GM12878 (cell line): ENCODE results near the gene DYNC1H1. TPM values are rescaled to one million over a fixed set of nuclear protein-coding genes. Genes with fewer than 3 reads are reported as not detected.

ENCODE experiments used
- BHLHE40 ChIP-seq, 2 experiments: fragments of 450-650 bp in 1 of 2; IDR thresholded peaks; 2 replicates each; pipeline ENCODE4 v1.6.1; 2011 to 2017; ENCODE audit warnings: low read depth in 2 of 2, borderline replicate concordance in 1 of 2, improper control_type of control experiment in 1 of 2, low read length in 1 of 2, mild to moderate bottlenecking in 1 of 2
- CHD1 ChIP-seq: IDR thresholded peaks from 2 replicates; pipeline ENCODE4 v1.6.1; 2012; ENCODE audit warnings: low read depth, low read length, improper control_type of control experiment
- ETV6 ChIP-seq, 2 experiments: fragments of 450-650 bp in 1 of 2; IDR thresholded peaks in 1 of 2; conservative IDR thresholded peaks in 1 of 2; 2 replicates each; pipeline ENCODE4 v1.6.1; 2014; ENCODE audit warnings: antibody characterized with exemption in 1 of 2, borderline replicate concordance in 1 of 2, low read depth in 1 of 2, mild to moderate bottlenecking in 1 of 2, moderate library complexity in 1 of 2
- HCFC1 ChIP-seq: fragments of 150-350 bp; IDR thresholded peaks from 2 replicates; pipeline ENCODE4 v1.6.1; 2014; ENCODE audit warnings: low read length
- HDAC2 ChIP-seq: fragments of 200-600 bp; sonication (generic); IDR thresholded peaks from 2 replicates; pipeline ENCODE4 v1.6.1; 2017
- KLF5 ChIP-seq: fragments of 450-650 bp; IDR thresholded peaks from 2 replicates; pipeline ENCODE4 v1.6.1; 2014; ENCODE audit warnings: mild to moderate bottlenecking; ENCODE audit not compliant: partially characterized antibody
- MYB ChIP-seq: fragments of 150-350 bp; IDR thresholded peaks from 2 replicates; pipeline ENCODE4 v1.6.1; 2014; ENCODE audit warnings: mild to moderate bottlenecking, low read depth, low read length, borderline replicate concordance
- MYC ChIP-seq: IDR thresholded peaks from 2 replicates; pipeline ENCODE4 v1.6.1; 2011; ENCODE audit warnings: mild to moderate bottlenecking, low read length, moderate library complexity, inconsistent platforms; ENCODE audit not compliant: insufficient read depth, insufficient replicate concordance, insufficient read length, severe bottlenecking
- NBN ChIP-seq: fragments of 450-650 bp; IDR thresholded peaks from 2 replicates; pipeline ENCODE4 v1.6.1; 2016
- NFXL1 ChIP-seq: fragments of 450-650 bp; IDR thresholded peaks from 2 replicates; pipeline ENCODE4 v1.6.1; 2017; ENCODE audit warnings: antibody characterized with exemption, mild to moderate bottlenecking, borderline replicate concordance
- PKNOX1 ChIP-seq: fragments of 450-650 bp; IDR thresholded peaks from 2 replicates; pipeline ENCODE4 v1.6.1; 2016; ENCODE audit warnings: mild to moderate bottlenecking
- POLR2AphosphoS2 ChIP-seq: IDR thresholded peaks from 2 replicates; pipeline ENCODE4 v1.6.1; 2011; ENCODE audit warnings: low read depth, mild to moderate bottlenecking, low read length, improper control_type of control experiment, moderate library complexity
- RAD21 ChIP-seq: IDR thresholded peaks from 2 replicates; pipeline ENCODE4 v1.6.1; 2011; ENCODE audit warnings: mild to moderate bottlenecking, low read depth, low read length, moderate library complexity; ENCODE audit not compliant: insufficient read depth
- RBBP5 ChIP-seq: fragments of 200-600 bp; sonication (generic); conservative IDR thresholded peaks from 2 replicates; pipeline ENCODE4 v1.6.1; 2016
- RELB ChIP-seq: fragments of 450-650 bp; IDR thresholded peaks from 2 replicates; pipeline ENCODE4 v1.6.1; 2017; ENCODE audit warnings: low read depth, mild to moderate bottlenecking, moderate library complexity
- SREBF1 ChIP-seq: IDR thresholded peaks from 2 replicates; pipeline ENCODE4 v1.6.1; 2012; ENCODE audit warnings: mild to moderate bottlenecking, low read length
- SRF ChIP-seq, 2 experiments: IDR thresholded peaks; 2 replicates each; pipeline ENCODE4 v1.6.1; 2011; ENCODE audit warnings: low read depth in 2 of 2, low read length in 2 of 2, mild to moderate bottlenecking in 1 of 2, moderate library complexity in 1 of 2
- TAF1 ChIP-seq: IDR thresholded peaks from 2 replicates; pipeline ENCODE4 v1.6.1; 2011; ENCODE audit warnings: mild to moderate bottlenecking, low read depth, low read length, borderline replicate concordance
- TBL1XR1 ChIP-seq: IDR thresholded peaks from 2 replicates; pipeline ENCODE4 v1.6.1; 2012; ENCODE audit warnings: low read depth, low read length, improper control_type of control experiment
- USF2 ChIP-seq: IDR thresholded peaks from 2 replicates; pipeline ENCODE4 v1.6.1; 2011; ENCODE audit warnings: low read depth, low read length, improper control_type of control experiment, borderline replicate concordance
- YBX1 ChIP-seq: fragments of 450-650 bp; IDR thresholded peaks from 2 replicates; pipeline ENCODE4 v1.6.1; 2016; ENCODE audit warnings: antibody characterized with exemption
- ZNF217 ChIP-seq: fragments of 450-650 bp; IDR thresholded peaks from 2 replicates; pipeline ENCODE4 v1.6.1; 2017; ENCODE audit warnings: antibody characterized with exemption, mild to moderate bottlenecking
- ZNF687 ChIP-seq: fragments of 450-650 bp; IDR thresholded peaks from 2 replicates; pipeline ENCODE4 v1.6.1; 2017; ENCODE audit warnings: mild to moderate bottlenecking, moderate library complexity
- polyA plus RNA-seq, 11 experiments: library from polyadenylated mRNA; depleted of rRNA in 4 of 11; unstranded in 6 of 11; stranded (reverse) in 5 of 11; fragments of >200 nt; fragmentation: Nextera tagmentation in 4 of 11; fragmentation: Illumina TruSeq in 1 of 11; extraction: Ambion mirVana in 4 of 11; extraction: Trizol in 1 of 11; gene quantifications; 1 replicate in 1 of 11; 2 replicates in 10 of 11; pipeline versions ENCODE4 v1.2.1 to v1.2.3, GENCODE V29; 2011 to 2016; ENCODE audit warnings: inconsistent platforms in 2 of 11, missing spikeins in 2 of 11, low read depth in 1 of 11
- total RNA-seq, 4 experiments: library from RNA; depleted of rRNA in 3 of 4; stranded (reverse); fragments of >200 nt in 3 of 4; fragmentation: Illumina TruSeq in 1 of 4; extraction: Trizol in 1 of 4; gene quantifications; 2 replicates each; pipeline versions ENCODE4 v1.2.1 to v1.2.3, GENCODE V29; 2013 to 2021

Gene DYNC1H1
- total and polyA plus RNA-seq, 10 of the 15 experiments (the other 5 are each of a cell fraction or from before 2014, with no cell fraction given), result 38.4 to 291 (median 111) TPM

GRCh38 chr14:102086972-102087761 lies 122.8 kb downstream of the DYNC1H1 start, which contains the start of gene HSP90AA1 (continued):
- TF ChIP-seq ZNF687 (peak; percentile 79), MYC (no peak), HCFC1 (peak; percentile 0; the same call in 1 of the 2 replicates), SREBF1 (no peak), USF2 (no peak), POLR2AphosphoS2 (peak; percentile 97), PKNOX1 (peak; percentile 18; the same call in 1 of the 2 replicates), NBN (no peak; the same call in 1 of the 2 replicates), RBBP5 (no peak), MYB (no peak), BHLHE40 (IDR thresholded peaks at IDR 0.05; ENCODE audit: borderline replicate concordance in 1 of 2, low read depth in 2 of 2, low read length in 1 of 2) (peak; percentile 8 to 74; a peak in 1 of 4 replicates), TAF1 (peak; percentile 90), ZNF217 (0 out of 2 replicates have a peak, but pooled peaks have one; percentile 62), RELB (no peak), YBX1 (no peak), RAD21 (no peak), NFXL1 (no peak), ETV6 (conservative IDR thresholded peaks at IDR 0.05 in 1 of 2, IDR thresholded peaks at IDR 0.05 in 1 of 2; ENCODE audit: borderline replicate concordance in 1 of 2, low read depth in 1 of 2) (no peak), SRF (IDR thresholded peaks at IDR 0.05; ENCODE audit: low read depth in 2 of 2, low read length in 2 of 2) (peak; percentile 79 to 91), CHD1 (0 out of 2 replicates have a peak, but pooled peaks have one; percentile 62), TBL1XR1 (0 out of 2 replicates have a peak, but pooled peaks have one; percentile 28), HDAC2 (no peak), KLF5 (no peak)
